Endometrial microvascular endothelial cells (primary cell): ENCODE results near the gene GATM. TPM values are rescaled to one million over a fixed set of nuclear protein-coding genes. Genes with fewer than 3 reads are reported as not detected.
"Not testable (repeated sequence)": the region's sequence is repeated elsewhere in the genome, so short reads cannot be mapped to it uniquely, and the experiment has no call there.

ENCODE experiments used
- in situ Hi-C: cut with HindIII; loops from 2 replicates; pipeline ENCODE4 v1.10.0; 2017; ENCODE audit warnings: low sequenced_read_pairs, low pct_unique_long_range_greater_than_20kb; ENCODE audit errors: inconsistent ontology term
- total RNA-seq: library from RNA; depleted of rRNA; stranded (reverse); fragments of >200 nt; gene quantifications from one replicate; pipeline ENCODE4 v1.2.3, GENCODE V29; 2015; ENCODE audit errors: inconsistent ontology term

GATM gene
- total RNA-seq, 1 donor from 2014 or later: not detected

DNA sequence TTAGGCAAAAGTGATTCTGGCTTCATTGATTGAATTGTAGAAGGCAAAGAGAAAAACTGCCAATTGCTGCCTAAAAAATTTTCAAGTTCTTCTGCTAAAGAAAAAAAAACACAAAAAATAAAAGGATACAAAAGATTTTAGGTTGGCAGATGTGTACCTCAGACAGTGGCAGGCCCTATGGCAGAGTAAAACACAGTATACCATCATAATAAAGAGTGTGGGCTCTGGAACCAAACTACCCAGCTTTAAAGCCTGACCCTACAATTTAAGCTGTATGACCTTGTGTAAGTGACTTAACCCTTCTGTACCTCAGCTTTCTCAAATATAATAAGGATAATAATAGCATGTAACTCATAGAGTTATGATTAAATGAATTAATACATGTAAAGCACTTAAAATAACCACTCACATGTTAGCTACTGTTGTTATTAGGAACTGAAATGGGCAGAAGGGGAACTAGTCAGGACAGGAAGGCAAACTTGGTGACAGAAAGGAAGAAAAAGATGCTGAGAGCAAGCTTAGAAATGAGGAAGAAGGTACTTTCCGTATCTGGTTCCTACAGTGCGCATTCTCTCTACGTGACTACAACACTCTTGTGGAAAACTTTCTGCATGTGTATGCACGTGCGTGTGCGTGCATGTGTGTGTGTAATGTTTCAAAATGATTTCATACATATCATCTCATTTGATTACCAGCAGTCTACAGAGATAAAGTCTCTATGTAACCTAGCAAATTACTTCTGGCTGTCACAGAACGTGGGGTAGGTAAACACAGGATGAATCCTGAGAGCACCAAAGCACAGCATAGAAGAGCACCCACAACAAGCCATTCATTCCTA lies 13.6 kb upstream of the GATM start:
- in situ Hi-C loops: no loop called here

DNA sequence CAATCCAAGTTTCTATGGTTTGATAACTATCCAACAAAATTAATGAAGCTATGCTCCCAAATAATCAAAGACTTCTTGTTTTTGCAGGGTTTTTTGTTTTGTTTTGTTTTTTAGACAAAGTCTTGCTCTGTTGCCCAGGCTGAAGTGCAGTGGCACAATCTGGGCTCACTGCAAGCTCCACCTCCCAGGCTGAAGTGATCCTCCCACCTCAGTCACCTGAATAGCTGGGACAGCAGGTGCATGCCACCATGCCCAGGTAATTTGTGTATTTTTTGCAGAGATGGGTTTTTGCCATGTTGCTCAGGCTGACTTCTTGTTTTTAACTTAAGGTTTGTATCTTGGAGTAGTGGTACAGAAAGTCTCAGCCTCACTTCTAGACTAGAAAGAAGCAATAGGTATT lies 11.0 kb upstream of the GATM start:
- in situ Hi-C loops: no loop called here

DNA sequence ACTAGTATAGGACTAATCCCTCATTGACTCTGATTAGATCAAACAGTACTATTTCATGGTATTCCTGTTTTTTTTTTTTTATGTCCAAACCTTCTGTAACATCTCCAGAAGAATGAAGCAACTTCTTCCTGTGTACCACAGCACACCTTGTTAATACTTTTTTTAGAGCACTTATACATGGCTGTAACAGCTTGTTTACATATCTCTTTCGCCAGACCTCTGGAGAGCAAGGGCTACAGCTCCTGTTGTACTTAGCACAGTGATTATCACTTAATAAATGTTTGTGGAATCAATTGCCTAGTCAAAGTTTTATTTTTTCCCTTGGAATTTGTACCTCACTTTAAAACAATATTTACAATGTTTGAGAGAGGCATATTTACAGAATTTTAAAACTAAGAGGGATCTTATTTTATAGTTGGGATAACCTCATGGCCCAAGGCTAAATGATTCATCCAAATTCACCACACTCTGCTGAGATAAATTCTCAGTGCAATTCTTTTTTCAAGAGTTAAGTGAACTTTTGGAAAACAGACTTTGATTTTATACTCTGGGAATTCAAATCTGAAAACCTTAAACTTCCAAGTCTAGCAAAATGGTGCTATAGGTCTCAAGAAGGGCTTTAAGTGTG lies 9.2 kb upstream of the GATM start:
- in situ Hi-C loops: no loop called here

DNA sequence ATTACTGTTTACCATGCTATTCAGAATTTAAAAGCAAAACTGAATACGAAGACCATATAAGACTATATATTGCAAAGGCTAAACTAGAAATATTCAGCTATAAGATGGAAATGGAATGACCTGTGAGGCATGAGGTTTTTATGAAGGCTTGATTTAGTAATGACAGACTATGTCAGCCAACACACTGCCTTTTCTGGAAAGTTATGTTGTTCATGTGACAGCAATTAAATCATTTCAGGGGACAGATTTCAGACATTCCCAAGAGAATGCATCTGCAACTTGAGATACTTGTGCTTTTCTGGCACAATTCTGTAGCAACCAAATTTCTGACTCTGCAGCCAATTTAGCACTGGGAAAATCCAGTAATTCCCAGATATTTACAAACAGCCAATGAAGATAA lies 8.6 kb upstream of the GATM start:
- in situ Hi-C loops: no loop called here

DNA sequence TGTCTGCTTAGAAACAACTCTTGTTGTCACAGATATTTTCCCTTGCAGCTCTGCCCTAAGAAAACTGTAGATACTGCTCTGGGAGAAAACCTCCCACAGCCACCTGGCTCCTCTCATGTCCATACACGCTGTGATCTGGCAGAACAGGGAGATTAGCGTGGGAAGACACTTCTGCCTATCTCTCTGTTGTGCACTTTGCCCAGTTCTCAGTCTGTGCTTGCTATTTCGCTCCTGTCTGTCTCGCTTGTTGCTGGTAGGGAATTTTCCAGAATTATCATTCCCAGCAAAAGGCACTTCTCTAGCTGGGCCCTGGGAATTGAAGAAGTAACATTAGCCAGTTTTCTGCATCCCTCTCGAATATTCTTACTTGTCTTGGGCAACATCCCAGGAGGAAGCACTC lies 8.1 kb upstream of the GATM start:
- in situ Hi-C loops: no loop called here

DNA sequence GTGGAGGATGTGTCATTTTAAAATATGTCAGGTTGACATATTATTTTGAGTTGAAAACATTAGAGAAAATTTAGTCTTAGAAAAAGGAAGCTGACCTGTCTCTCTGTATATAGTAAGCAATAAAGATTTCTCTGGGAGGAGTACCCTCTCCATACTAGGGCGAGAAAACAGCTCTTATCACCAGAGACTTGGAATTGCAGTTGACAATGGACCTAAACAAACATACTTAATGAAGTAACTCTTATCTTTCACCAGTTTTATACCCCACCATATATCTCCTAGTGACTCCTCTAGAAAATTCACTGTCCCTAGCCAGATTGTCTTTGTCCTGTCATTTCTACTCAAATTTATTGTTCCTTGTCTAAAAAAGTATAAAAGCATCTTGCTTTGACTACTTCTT lies 7.2 kb upstream of the GATM start:
- in situ Hi-C loops: no loop called here

DNA sequence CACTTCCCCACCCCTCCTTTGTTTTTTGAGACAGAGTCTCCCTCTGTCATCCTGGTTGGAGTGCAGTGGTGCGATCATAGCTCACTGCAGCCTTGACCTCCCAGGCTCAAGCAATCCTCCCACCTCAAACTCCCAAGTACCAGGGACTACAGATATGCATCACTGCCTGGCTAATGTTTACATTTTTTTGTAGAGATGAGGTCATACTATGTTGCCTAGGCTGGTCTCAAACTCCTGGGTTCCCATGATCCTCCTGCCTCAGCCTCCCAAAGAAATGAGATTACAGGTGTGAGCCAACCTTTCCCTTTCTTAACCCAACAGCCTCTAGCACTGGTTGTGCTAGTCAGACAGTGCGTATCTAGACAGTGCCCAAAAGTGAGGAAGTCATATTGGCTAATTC lies 6.4 kb upstream of the GATM start:
- in situ Hi-C loops: no loop called here

DNA sequence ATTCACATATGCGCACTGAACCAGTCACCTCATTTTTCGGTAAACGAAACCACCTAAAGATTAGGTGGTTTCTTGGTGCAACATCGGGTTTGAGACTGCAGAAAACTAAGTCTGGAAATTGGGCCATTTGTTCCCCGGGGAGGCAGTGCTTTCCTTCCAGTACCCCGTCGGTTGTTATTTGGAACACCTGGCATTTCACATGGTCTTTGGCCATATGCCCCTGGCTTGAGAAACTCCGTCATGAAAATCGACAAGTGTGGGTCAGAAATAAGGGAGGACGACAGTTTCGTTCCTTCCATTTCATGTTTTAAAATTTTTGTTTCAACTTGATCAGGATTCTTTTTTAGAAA lies 544 bp upstream of the GATM start:
- in situ Hi-C loops: no loop called here

DNA sequence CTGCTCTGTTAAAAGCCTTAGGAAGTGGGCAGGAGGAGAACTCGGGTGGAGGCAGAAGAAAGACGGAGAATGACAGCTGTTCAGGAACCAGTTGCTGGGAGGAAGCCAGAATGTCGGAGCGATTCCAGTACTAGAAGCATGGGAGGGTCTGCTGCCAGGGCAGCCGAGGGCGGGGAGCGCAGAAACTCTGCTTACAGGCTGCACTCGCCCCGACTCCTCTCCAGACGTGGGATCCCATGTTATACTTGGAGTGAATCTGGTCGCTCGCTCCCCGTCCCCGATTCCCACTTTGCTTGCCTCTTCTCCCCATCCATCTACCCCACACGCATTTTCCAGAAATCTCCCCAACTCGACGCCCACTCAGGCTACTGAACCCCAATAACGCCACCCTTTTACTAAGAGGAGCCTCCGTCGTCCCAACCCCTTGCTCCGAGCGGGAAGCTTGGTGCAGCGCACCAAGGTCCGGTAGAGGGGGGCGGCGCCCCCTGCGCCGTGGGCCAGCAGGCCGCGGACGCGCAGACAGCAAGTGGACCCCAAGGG lies 665 bp downstream of the GATM start:
- in situ Hi-C loops: no loop called here

DNA sequence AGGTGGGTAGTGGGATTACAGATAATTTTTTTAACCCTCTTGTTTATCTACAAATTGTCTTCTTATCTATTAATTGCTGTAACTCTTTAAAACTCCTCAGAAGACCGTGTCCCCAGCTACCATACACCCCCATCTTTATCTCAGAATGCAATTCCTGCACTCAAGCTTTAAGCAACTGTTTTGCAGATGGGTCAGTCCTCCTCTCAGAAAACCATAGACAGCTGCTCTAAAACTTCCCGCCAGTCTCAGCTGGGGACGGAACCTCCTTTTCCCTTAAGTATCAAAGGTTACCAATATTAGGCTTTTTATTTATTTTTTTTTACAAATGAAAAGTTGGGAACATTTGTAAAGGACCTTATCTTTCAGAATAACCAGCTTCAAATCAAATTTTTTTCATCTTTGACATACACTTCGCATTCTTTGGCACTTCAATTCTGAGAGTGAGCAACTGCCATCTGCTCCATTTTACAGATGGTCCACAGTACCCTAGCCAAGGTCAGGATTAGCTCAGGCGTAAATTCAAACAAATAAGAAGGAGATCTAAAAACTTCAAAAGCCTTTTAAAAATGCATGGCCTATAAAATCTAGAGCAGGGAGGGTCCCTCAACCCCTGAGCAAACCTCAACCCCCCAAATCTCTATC lies 1.3 kb downstream of the GATM start:
- in situ Hi-C loops: no loop called here

DNA sequence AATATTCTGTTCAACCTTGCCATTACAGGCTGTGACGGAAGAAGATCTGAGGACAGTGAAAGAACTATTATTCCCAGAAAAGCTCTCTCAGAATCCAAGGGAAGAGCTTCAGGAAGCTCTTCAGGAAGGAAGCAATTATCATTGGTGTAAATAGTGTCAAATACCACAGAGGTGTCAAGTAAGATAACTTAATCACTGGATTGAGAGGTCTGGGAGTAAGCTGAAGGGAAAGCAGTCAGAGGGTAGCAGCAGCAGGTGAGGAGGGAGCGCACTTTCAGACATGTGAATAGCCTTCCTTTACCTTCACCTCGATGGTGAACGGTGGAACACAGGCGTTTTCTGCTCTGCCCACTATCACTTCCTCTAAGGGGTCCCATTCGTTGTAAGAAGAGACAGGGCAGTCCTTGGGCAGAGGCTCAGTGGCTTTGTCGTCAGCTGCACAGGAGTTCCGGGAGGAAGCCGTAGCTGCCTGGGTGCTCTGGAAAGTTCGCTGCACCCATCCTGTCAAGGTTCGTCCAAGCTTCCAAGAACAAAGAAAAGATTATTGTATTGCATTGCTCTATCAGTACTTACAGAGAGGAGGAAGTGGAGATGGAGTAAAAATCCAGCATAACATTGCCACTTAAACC lies 1.9 kb downstream of the GATM start:
- in situ Hi-C loops: no loop called here

DNA sequence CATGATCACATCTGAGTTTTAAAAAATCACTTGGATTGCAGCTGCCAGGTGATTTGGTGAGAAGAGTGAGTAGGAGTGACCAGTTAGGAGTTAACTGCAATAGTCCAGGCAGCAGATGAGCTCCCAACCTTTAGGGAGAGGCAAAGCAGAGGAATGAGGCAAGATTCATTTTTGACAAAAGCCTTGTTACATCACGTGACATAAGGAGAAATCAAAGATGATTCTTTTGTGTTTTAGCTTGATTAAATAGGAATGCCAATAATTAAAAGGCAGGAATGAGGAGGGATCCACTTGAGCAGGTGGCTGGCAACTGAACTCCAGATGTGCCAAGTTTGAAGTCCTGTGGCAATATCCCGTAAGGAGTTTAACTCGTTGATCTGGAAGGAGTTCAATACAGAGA lies 2.5 kb downstream of the GATM start:
- in situ Hi-C loops: no loop called here

DNA sequence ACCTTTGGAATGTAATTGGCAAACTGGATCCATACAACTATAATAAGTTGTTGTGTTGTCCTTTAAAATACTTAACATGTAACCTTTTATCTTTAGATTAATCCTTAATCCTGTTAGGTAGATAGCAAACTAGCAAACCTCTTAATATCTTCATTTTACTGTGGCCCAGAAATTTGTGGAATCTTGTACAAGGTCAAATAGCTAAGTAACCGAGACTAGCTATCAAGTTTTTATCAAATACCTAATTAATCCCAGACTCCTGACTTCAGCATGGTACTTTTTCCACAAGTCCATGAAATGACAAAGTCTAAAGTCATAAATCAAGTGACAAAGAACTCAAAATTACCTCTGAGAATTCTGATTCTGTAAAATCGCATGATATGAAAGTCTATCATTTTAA lies 4.4 kb downstream of the GATM start:
- in situ Hi-C loops: no loop called here

DNA sequence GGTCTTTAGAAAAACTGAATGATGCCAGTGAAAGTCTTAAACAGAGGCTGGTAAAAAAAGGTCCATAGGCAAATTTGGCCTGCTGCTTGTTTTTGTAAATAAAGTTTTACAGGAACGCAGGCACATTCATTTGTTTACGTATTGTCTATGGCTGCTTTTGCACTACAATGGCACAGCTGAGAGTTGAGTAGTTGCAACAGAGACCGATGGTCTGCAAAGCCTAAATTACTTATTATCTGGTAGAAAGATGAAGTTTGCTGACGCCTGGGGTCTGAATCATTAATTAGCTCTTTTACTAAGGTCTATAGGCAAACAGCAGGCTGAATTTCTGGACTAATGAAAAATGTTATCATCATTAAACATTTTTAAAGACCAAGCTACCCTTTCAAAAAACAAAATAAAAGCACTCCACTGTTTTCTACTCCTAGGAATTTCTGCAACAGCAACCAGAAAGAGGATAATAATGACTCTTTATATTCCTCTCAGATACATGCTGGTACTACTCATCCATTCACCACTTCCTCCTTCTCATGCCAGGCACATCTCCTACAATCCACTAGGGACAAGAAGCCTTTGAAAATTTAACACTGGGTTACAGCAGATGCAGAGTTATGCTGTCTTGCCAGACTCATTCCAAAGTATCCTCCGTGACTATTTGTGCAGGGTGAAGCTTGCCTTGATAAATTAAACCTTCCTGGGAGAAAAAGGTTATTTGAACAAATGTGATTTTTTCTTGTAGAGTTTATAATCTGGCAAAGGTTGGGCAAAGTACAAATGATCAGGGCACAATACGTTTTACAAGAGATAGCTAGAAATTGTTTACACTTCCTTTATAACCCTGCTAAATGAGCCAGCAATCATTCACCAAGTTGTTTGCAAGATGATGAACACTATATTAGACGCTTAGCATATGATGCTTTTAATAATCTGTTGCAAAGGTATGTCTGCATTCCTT lies 6.0 kb downstream of the GATM start:
- in situ Hi-C loops: no loop called here

DNA sequence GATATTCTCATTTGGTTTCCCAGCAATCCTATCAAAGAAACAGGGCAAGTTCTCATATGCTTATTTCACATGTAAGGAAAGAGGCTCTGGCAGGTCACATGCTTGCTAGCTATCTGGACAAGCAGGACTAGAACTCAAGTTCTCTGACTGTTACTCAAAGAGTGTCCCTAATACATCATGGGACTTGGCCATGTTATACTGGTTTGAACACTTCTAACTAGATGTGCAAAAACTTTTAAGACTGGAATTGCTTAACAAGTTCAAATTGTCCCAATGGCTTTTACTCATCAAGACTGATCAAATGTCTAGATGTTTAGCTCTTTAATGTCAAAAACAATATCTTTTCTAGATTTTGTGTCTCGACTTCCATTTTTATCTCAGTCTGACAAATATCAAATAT lies 6.8 kb downstream of the GATM start:
- in situ Hi-C loops: no loop called here

DNA sequence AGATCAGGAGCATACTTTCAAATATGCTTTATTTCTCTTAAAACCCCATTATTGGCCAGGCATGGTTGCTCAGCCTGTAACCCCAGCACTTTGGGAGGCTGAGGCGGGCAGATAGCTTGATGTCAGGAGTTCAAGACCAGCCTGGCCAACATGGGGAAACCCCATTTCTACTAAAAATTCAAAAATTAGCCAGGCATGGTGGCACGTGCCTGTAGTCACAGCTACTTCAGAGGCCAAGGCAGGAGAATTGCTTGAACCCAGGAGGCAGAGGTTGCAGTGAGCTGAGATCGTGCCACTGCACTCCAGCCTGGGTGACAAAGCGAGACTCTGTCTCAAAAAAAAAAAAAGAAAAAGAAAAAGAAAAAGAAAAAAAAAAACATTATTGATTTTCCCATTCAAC lies 8.3 kb downstream of the GATM start:
- in situ Hi-C loops: not testable (repeated sequence)

DNA sequence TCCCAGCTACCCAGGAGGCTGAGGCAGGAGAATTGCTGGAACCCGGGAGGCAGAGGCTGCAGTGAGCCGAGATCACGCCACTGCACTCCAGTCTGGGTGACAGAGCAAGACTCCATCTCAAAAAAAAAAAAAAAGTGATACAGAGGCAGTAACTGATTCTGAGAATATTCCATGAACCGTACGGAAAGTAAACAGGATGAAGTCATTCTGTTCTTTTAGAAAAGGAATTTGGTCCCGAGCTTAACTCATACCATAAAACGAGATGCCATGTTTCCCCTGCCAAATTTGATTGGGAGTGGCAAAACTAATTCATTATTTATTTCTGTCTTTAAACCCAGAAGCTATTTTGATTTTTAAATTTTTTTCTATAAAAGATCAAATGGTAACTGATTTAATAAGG lies 11.1 kb downstream of the GATM start:
- in situ Hi-C loops: not testable (repeated sequence)

DNA sequence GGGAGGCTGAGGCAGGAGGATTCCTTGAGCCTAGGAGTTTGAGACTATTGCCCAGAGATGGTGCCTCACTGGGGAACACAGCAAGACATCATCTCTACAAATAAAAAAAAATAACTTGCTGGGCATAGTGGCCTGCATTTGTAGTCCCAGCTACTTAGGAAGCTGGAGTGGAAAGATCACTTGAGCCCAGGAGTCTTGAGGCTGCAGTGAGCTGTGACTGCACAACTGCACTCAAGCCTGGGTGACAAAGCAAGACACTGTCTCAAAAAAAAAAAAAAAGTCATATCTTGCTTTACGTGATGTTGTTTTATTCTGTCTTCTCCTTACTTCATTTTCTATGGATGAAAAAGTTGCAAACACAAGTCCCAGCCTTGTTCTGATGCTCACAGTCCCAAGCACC lies 14.1 kb downstream of the GATM start:
- in situ Hi-C loops: no loop called here

DNA sequence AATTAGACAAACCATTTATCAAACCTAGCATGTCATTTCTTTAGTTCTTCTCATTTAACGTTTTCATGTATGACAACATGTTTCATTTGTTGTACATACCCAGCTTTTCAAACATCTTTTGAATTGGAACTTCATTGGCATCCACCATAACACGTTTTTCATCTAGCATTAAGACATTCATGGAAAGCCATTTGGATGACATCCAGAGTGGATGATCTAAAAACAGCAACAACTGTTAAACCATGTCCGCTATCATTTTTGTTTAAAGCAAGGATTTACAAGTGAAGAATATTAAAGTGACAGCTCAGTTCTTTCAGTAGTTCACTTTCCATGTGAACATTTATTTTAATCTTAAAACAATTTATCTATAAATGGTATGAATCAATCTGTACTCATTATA lies 14.5 kb downstream of the GATM start:
- in situ Hi-C loops: no loop called here
